ENCODE measurements around the gene THBS3.
"Not testable (repeated sequence)": the region's sequence is repeated elsewhere in the genome, so short reads cannot be mapped to it uniquely, and the experiment has no call there.

DNA sequence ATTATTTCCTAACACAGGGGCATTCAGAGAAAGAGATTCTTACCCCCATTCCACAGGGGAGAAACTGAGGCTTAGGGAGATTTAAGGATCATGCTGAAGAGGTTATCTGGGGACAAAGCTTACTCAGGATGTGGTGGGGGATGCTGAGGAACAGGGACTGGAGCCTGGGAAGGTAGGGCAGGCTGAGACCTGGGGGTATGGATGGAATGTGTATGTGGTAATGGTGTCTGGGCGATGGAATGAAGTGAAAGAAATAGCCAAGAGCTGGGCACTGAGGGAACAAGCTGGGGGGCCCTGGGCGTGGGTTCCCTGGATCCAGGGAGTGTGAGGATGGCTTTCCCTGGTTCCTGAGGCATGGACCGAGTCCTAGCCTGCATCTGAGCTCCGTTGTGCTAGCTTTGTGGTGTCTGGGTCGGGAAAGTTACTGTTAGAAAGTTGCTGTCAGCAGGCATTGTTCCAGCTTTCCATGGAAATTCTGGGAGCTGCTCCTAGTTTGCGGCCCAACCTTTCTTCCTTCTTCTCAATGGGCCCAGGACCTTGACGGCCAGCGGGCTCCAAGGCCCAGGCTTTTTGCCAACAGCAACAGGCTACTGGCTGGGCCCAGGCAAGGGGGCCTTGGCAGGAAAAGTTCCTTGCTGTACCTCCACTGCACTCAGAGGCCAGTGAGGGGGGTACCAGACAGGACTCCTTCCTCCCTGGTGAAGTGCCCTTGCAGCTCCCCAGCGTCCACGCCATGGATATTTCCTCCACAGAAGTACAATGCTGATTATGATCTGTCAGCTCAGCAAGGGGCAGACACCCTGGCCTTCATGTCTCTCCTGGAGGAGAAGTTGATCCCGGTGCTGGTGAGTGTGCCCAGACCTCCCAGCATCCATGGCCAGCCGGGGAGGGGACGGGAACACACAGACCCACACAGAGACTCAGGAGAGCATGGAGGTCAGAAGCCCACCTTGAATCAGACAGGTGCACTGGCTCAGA is 24.6 kb upstream of the THBS3 start:
- not testable (repeated sequence) for TF ChIP-seq POLR2A (IDR thresholded peaks at IDR 0.05)
- TF ChIP-seq, protein P1, sequence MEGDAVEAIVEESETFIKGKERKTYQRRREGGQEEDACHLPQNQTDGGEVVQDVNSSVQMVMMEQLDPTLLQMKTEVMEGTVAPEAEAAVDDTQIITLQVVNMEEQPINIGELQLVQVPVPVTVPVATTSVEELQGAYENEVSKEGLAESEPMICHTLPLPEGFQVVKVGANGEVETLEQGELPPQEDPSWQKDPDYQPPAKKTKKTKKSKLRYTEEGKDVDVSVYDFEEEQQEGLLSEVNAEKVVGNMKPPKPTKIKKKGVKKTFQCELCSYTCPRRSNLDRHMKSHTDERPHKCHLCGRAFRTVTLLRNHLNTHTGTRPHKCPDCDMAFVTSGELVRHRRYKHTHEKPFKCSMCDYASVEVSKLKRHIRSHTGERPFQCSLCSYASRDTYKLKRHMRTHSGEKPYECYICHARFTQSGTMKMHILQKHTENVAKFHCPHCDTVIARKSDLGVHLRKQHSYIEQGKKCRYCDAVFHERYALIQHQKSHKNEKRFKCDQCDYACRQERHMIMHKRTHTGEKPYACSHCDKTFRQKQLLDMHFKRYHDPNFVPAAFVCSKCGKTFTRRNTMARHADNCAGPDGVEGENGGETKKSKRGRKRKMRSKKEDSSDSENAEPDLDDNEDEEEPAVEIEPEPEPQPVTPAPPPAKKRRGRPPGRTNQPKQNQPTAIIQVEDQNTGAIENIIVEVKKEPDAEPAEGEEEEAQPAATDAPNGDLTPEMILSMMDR (IDR thresholded peaks at IDR 0.05) = not testable (repeated sequence)
